Calu3 (cell line): ENCODE data around the gene PLB1. TPM values are rescaled to one million over a fixed set of nuclear protein-coding genes. Genes with fewer than 3 reads are reported as not detected.

Experiments
- BruUV-seq: library from RNA; stranded (reverse); fragments of 400-500 nt; replicated peaks from 2 replicates; lab custom pipeline; 2021; lab: Mats Ljungman, UMichigan
- CTCF ChIA-PET: fragments of 300-600 bp; sonication (Branson Sonifier 250); formaldehyde crosslinking; loops from one replicate; lab custom pipeline; 2022; ENCODE audit warnings: antibody characterized with exemption; lab: Charles Lee
- DNase-seq: peaks from one replicate; pipeline ENCODE4 v3.0.0; 2022
- H3K27ac Mint-ChIP-seq: one replicate; pipeline ENCODE4 v1.8.0; 2022; ENCODE audit warnings: mixed read lengths; ENCODE audit not compliant: unreplicated experiment
- H3K27me3 Mint-ChIP-seq: one replicate; pipeline ENCODE4 v1.8.0; 2022; ENCODE audit warnings: mixed read lengths; ENCODE audit not compliant: unreplicated experiment
- H3K36me3 Mint-ChIP-seq: one replicate; pipeline ENCODE4 v1.8.0; 2022; ENCODE audit warnings: mild to moderate bottlenecking, moderate library complexity, mixed read lengths; ENCODE audit not compliant: insufficient read depth, unreplicated experiment
- H3K4me1 Mint-ChIP-seq: one replicate; pipeline ENCODE4 v1.8.0; 2022; ENCODE audit warnings: mild to moderate bottlenecking, low read depth, mixed read lengths; ENCODE audit not compliant: unreplicated experiment
- H3K4me3 Mint-ChIP-seq: one replicate; pipeline ENCODE4 v1.8.0; 2022; ENCODE audit warnings: mild to moderate bottlenecking, low read depth, moderate library complexity, mixed read lengths; ENCODE audit not compliant: unreplicated experiment
- H3K9me3 Mint-ChIP-seq: one replicate; pipeline ENCODE4 v1.8.0; 2022; ENCODE audit warnings: low read depth, mixed read lengths; ENCODE audit not compliant: unreplicated experiment
- CTCF ChIP-seq: fragments of 200-600 bp; IDR thresholded peaks from one replicate; pipeline ENCODE4 v1.8.0; 2022; ENCODE audit warnings: antibody characterized with exemption; ENCODE audit not compliant: unreplicated experiment
- intact Hi-C: fragments of 100-400 bp; cut with micrococcal nuclease; formaldehyde crosslinking; loops from one replicate; pipeline ENCODE4 v1.10.0; 2022; ENCODE audit not compliant: unreplicated experiment
- total RNA-seq: library from RNA; stranded (reverse); gene quantifications from 2 replicates; pipeline ENCODE4 v1.2.3, GENCODE V29; 2022

The PLB1 gene
- total RNA-seq, 1 experiment from 2014 or later, result 1.6 TPM

GRCh38 chr2:28496781-28497180, 921 bp downstream of the PLB1 start:
- Mint-ChIP-seq H3K4me3 (no peak overlapping the region), H3K4me1 (no peaks in the 10 kb centered on the region), H3K36me3 (no peaks in the 10 kb centered on the region), H3K27ac (no peak overlapping the region), H3K9me3 (no peaks in the 10 kb centered on the region), H3K27me3 (peaks cover 25% of the 10 kb centered on the region)
- BruUV-seq, result no TSS peak
- no peak for DNase-seq
- CTCF ChIA-PET, result interaction anchor here (0.8 kb wide), 1 partner anchor 28 kb away, joined by 3 read pairs; no protein-coding TSS in a partner anchor
- TF ChIP-seq CTCF, result no peak
- intact Hi-C loops, result no loop called here

- H3K4me1 Mint-ChIP-seq, result no peaks in the 10 kb centered on the region
- H3K36me3 Mint-ChIP-seq, result no peaks in the 10 kb centered on the region
- no peak for TF ChIP-seq CTCF
- intact Hi-C loops, result no loop called here
- no peak overlapping the region for H3K4me3 Mint-ChIP-seq
- H3K27me3 Mint-ChIP-seq, result peaks cover 25% of the 10 kb centered on the region
- no peaks in the 10 kb centered on the region for H3K9me3 Mint-ChIP-seq
- DNase-seq, result no peak
- no peak overlapping the region for H3K27ac Mint-ChIP-seq
- CTCF ChIA-PET, result no interaction called here
- no TSS peak for BruUV-seq
Measured at GRCh38 chr2:28497206-28497605, 1.3 kb downstream of the PLB1 start.

GRCh38 chr2:28499282-28499681, 3.4 kb downstream of the PLB1 start:
- no peaks in the 10 kb centered on the region for H3K36me3 Mint-ChIP-seq
- no peak overlapping the region for H3K4me3 Mint-ChIP-seq
- CTCF ChIA-PET, result interaction anchor here (0.6 kb wide), 1 partner anchor 11 kb away, joined by 5 read pairs; no protein-coding TSS in a partner anchor
- no peak overlapping the region for H3K27ac Mint-ChIP-seq
- DNase-seq, result no peak
- no peaks in the 10 kb centered on the region for H3K9me3 Mint-ChIP-seq
- no TSS peak for BruUV-seq
- H3K4me1 Mint-ChIP-seq, result no peaks in the 10 kb centered on the region
- intact Hi-C loops, result no loop called here
- no peak for TF ChIP-seq CTCF
- H3K27me3 Mint-ChIP-seq, result peaks cover 25% of the 10 kb centered on the region

GRCh38 chr2:28505361-28505760, 9.5 kb downstream of the PLB1 start:
- intact Hi-C loops, result no loop called here
- no peak for DNase-seq
- H3K36me3 Mint-ChIP-seq, result no peaks in the 10 kb centered on the region
- H3K27me3 Mint-ChIP-seq, result no peaks in the 10 kb centered on the region
- TF ChIP-seq CTCF, result no peak
- no peak overlapping the region for H3K27ac Mint-ChIP-seq
- no TSS peak for BruUV-seq
- CTCF ChIA-PET, result no interaction called here
- no peaks in the 10 kb centered on the region for H3K9me3 Mint-ChIP-seq
- peaks cover 15% of the 10 kb centered on the region for H3K4me1 Mint-ChIP-seq
- H3K4me3 Mint-ChIP-seq, result no peak overlapping the region
